PC-3 (cell line): ENCODE data around the gene DMD. TPM values are rescaled to one million over a fixed set of nuclear protein-coding genes. Genes with fewer than 3 reads are reported as not detected.

Experiments used
- ATAC-seq: fragments of 200-7000 bp; cut with Tn5 transposase; 2 replicates; pipeline ENCODE4 v1.9.1; 2020; ENCODE audit warnings: mild to moderate bottlenecking, moderate library complexity
- BruUV-seq: library from RNA; stranded (reverse); fragments of 400-500 nt; replicated peaks from 2 replicates; lab custom pipeline; 2021; lab: Mats Ljungman, UMichigan
- CTCF ChIA-PET: fragments of 300-600 bp; sonication (Branson Sonifier 250); formaldehyde crosslinking; loops from one replicate; lab custom pipeline; 2022; ENCODE audit warnings: antibody characterized with exemption; lab: Charles Lee
- POLR2A ChIA-PET: fragments of 300-600 bp; sonication (Branson Sonifier 250); formaldehyde crosslinking; loops from one replicate; lab custom pipeline; 2022; ENCODE audit warnings: antibody characterized with exemption; ENCODE audit not compliant: unreplicated experiment; lab: Charles Lee
- DNase-seq: peaks from one replicate; pipeline ENCODE4 v3.0.0-alpha.2; 2015
- H2AFZ ChIP-seq: fragments of 300-600 bp; sonication (generic); 2 replicates; pipeline ENCODE4 v1.6.0; 2016; ENCODE audit warnings: antibody characterized with exemption, low read length
- H3F3A ChIP-seq: fragments of 300-600 bp; sonication (generic); one replicate; pipeline ENCODE4 v1.6.0; 2017; ENCODE audit warnings: antibody characterized with exemption, low read length, control low read depth, mild to moderate bottlenecking; ENCODE audit not compliant: unreplicated experiment
- H3K27ac ChIP-seq: fragments of 300-600 bp; sonication (generic); 2 replicates; pipeline ENCODE4 v1.5.1; 2016; ENCODE audit warnings: mild to moderate bottlenecking, low read length
- H3K27me3 ChIP-seq: fragments of 300-600 bp; sonication (generic); 2 replicates; pipeline ENCODE4 v1.6.1; 2016; ENCODE audit warnings: low read length, mixed read lengths
- H3K36me3 ChIP-seq: fragments of 300-600 bp; sonication (generic); 2 replicates; pipeline ENCODE4 v1.6.1; 2016; ENCODE audit warnings: low read depth, mixed run types, low read length, mixed read lengths
- H3K4me1 ChIP-seq: fragments of 300-600 bp; sonication (generic); 2 replicates; pipeline ENCODE4 v1.5.1; 2016; ENCODE audit warnings: low read length; ENCODE audit not compliant: insufficient read depth
- H3K4me2 ChIP-seq: fragments of 300-600 bp; sonication (generic); 2 replicates; pipeline ENCODE4 v1.6.0; 2016; ENCODE audit warnings: low read length
- H3K4me3 ChIP-seq: fragments of 300-600 bp; sonication (generic); 2 replicates; pipeline ENCODE4 v1.5.1; 2016; ENCODE audit warnings: mild to moderate bottlenecking, low read length, mixed read lengths
- H3K79me2 ChIP-seq: fragments of 300-600 bp; sonication (generic); 2 replicates; pipeline ENCODE4 v1.6.1; 2017; ENCODE audit warnings: low read length, mixed read lengths
- H3K9ac ChIP-seq: fragments of 300-600 bp; sonication (generic); 2 replicates; pipeline ENCODE4 v1.6.0; 2016; ENCODE audit warnings: mild to moderate bottlenecking, low read length
- H3K9me2 ChIP-seq: fragments of 300-600 bp; sonication (generic); replicated peaks from 2 replicates; pipeline ENCODE4 v1.6.1; 2016; ENCODE audit warnings: mixed run types, low read length, mixed read lengths
- H3K9me3 ChIP-seq: fragments of 300-600 bp; sonication (generic); 2 replicates; pipeline ENCODE4 v1.6.1; 2016; ENCODE audit warnings: low read length, mixed read lengths
- H4K20me1 ChIP-seq: fragments of 300-600 bp; sonication (generic); 2 replicates; pipeline ENCODE4 v1.6.1; 2016; ENCODE audit warnings: low read length, mixed read lengths
- EZH2 ChIP-seq: fragments of 300-600 bp; sonication (generic); IDR thresholded peaks from one replicate; pipeline ENCODE4 v1.6.1; 2017; ENCODE audit warnings: antibody characterized with exemption, mild to moderate bottlenecking, low read length; ENCODE audit not compliant: unreplicated experiment
- EZH2phosphoT487 ChIP-seq: fragments of 300-600 bp; sonication (generic); IDR thresholded peaks from 2 replicates; pipeline ENCODE4 v1.6.1; 2018; ENCODE audit warnings: mild to moderate bottlenecking, antibody characterized with exemption, low read length, borderline replicate concordance
- intact Hi-C: fragments of 100-400 bp; cut with micrococcal nuclease; formaldehyde crosslinking; loops from 2 replicates; pipeline ENCODE4 v1.9.0; 2023
- total RNA-seq: library from RNA; depleted of rRNA; stranded (reverse); fragments of >200 nt; gene quantifications from 2 replicates; pipeline ENCODE4 v1.2.3, GENCODE V29; 2014
- TF ChIP-seq, protein P1 (sequence below): fragments of 300-600 bp; sonication (generic); conservative IDR thresholded peaks from 2 replicates; pipeline ENCODE4 v1.5.1; 2017; ENCODE audit warnings: antibody characterized with exemption, low read depth, mild to moderate bottlenecking, low read length

The DMD gene
- total RNA-seq, 1 experiment from 2014 or later, result not detected

GRCh38 chrX:31297881-31298280 lies 1913.5 kb downstream of the DMD start:
- Histone ChIP-seq H3K27ac (no peak overlapping the region), H3K27me3 (no peaks in the 10 kb centered on the region), H3K4me2 (no peak overlapping the region), H3F3A (no peaks in the 10 kb centered on the region), H3K36me3 (no peaks in the 10 kb centered on the region), H2AFZ (no peak overlapping the region), H3K79me2 (no peaks in the 10 kb centered on the region), H3K4me1 (no peaks in the 10 kb centered on the region), H3K9me3 (no peaks in the 10 kb centered on the region), H4K20me1 (no peaks in the 10 kb centered on the region), H3K9me2 (no peaks in the 10 kb centered on the region), H3K9ac (no peak overlapping the region), H3K4me3 (no peak overlapping the region)
- ATAC-seq (no peak), DNase-seq (no peak)
- ChIA-PET CTCF (no interaction called here), POLR2A (no interaction called here)
- TF ChIP-seq, protein P1, sequence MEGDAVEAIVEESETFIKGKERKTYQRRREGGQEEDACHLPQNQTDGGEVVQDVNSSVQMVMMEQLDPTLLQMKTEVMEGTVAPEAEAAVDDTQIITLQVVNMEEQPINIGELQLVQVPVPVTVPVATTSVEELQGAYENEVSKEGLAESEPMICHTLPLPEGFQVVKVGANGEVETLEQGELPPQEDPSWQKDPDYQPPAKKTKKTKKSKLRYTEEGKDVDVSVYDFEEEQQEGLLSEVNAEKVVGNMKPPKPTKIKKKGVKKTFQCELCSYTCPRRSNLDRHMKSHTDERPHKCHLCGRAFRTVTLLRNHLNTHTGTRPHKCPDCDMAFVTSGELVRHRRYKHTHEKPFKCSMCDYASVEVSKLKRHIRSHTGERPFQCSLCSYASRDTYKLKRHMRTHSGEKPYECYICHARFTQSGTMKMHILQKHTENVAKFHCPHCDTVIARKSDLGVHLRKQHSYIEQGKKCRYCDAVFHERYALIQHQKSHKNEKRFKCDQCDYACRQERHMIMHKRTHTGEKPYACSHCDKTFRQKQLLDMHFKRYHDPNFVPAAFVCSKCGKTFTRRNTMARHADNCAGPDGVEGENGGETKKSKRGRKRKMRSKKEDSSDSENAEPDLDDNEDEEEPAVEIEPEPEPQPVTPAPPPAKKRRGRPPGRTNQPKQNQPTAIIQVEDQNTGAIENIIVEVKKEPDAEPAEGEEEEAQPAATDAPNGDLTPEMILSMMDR, result no peak
- no peak for TF ChIP-seq EZH2
- TF ChIP-seq EZH2phosphoT487, result no peak
- intact Hi-C loops, result no loop called here
- BruUV-seq, result no TSS peak

- no peaks in the 10 kb centered on the region for H3K4me1 ChIP-seq
- no peak overlapping the region for H3K27ac ChIP-seq
- TF ChIP-seq EZH2phosphoT487, result no peak
- TF ChIP-seq, protein P1, result no peak
- no peak for TF ChIP-seq EZH2
- POLR2A ChIA-PET, result no interaction called here
- intact Hi-C loops, result no loop called here
- no peaks in the 10 kb centered on the region for H3K9me2 ChIP-seq
- no peaks in the 10 kb centered on the region for H3K79me2 ChIP-seq
- CTCF ChIA-PET, result no interaction called here
- H3K4me2 ChIP-seq, result no peak overlapping the region
- no peaks in the 10 kb centered on the region for H3K27me3 ChIP-seq
- no peak overlapping the region for H2AFZ ChIP-seq
- H3K36me3 ChIP-seq, result no peaks in the 10 kb centered on the region
- H4K20me1 ChIP-seq, result no peaks in the 10 kb centered on the region
- no peaks in the 10 kb centered on the region for H3K9me3 ChIP-seq
- H3K9ac ChIP-seq, result no peak overlapping the region
- ATAC-seq (no peak), DNase-seq (no peak)
- H3K4me3 ChIP-seq, result no peak overlapping the region
- H3F3A ChIP-seq, result no peaks in the 10 kb centered on the region
- BruUV-seq, result no TSS peak
Measured at GRCh38 chrX:31294475-31294874, 1916.9 kb downstream of the DMD start.

GRCh38 chrX:31293409-31293808 lies 1917.9 kb downstream of the DMD start:
- no peak for ATAC-seq
- no TSS peak for BruUV-seq
- CTCF ChIA-PET, result no interaction called here

More at GRCh38 chrX:31293409-31293808, 1917.9 kb downstream of the DMD start:
- Histone ChIP-seq H4K20me1 (no peaks in the 10 kb centered on the region), H3K9ac (no peak overlapping the region), H3K27ac (no peak overlapping the region), H3F3A (no peaks in the 10 kb centered on the region), H2AFZ (no peak overlapping the region), H3K27me3 (0 out of 2 replicates have a peak, but pooled peaks cover 1% of the 10 kb centered on the region), H3K4me3 (no peak overlapping the region), H3K9me3 (no peaks in the 10 kb centered on the region), H3K9me2 (no peaks in the 10 kb centered on the region), H3K4me2 (no peak overlapping the region), H3K4me1 (no peaks in the 10 kb centered on the region), H3K79me2 (no peaks in the 10 kb centered on the region), H3K36me3 (no peaks in the 10 kb centered on the region)
- intact Hi-C loops, result no loop called here
- POLR2A ChIA-PET, result no interaction called here
- DNase-seq, result no peak
- TF ChIP-seq EZH2phosphoT487, result no peak
- TF ChIP-seq EZH2, result no peak
- TF ChIP-seq, protein P1, result no peak
